GM18498 (cell line): ENCODE measurements around the gene TMEM214.
A peak's percentile ranks its signal among the peaks of the same experiment; 100 is the strongest.
"Not testable (repeated sequence)": the region's sequence is repeated elsewhere in the genome, so short reads cannot be mapped to it uniquely, and the experiment has no call there.

Experiments
- ATAC-seq: cut with Tn5 transposase; IDR thresholded peaks from one replicate; pipeline ENCODE4 v1.9.1; 2021; ENCODE audit warnings: mild to moderate bottlenecking, moderate library complexity; ENCODE audit not compliant: unreplicated experiment

TMEM214 gene

DNA sequence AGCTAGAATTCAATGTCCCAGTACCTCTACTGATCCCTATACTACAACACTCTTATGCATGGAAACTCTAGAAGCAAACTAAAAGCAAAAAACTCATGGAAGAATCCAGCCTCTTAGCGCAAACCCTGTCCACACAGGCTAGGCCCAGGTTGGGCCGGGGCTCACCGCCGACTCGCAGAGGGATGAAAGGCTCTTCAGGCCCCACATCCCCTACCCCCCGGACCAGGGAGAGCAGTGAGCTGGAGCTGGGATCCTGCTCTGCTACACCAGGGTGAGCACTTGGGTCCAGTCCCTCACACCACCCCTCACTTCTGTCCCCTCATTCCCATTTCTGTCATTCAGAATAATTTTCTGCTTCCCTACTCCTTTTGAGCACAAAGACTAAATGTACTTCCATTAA is 36.7 kb downstream of the TMEM214 start:
- no peak for ATAC-seq

DNA sequence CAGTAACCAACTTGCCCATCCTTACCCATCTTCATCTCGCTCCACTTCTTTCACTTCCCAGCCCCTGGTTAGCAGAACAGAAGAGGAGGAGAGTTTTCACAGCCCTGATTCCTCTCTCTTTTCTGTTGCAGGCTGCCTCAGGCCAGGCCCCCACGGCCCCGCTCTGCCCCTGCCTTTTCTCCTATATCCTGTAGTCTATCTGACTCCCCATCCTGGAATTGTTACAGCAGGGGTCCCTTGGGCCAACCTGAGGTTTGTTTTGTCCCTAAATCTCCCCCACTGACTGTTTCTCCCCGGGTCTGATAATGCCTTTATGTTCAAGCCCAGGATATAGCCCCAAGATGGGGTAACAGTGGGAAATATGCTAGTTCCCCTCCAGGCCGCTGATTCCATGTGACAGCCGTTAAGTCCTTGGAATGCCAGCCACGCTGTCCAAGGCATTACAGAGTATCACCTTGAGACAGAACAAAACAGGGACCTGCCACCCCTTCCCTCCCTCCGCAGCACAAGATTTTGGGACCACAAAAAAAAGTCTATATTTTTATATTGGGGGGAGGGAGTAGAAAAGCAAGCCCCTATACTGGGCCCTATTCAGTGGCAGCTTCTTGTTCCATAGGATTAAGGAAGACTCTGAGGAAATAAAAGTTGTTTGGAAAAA is 37.3 kb downstream of the TMEM214 start:
- ATAC-seq: no peak

DNA sequence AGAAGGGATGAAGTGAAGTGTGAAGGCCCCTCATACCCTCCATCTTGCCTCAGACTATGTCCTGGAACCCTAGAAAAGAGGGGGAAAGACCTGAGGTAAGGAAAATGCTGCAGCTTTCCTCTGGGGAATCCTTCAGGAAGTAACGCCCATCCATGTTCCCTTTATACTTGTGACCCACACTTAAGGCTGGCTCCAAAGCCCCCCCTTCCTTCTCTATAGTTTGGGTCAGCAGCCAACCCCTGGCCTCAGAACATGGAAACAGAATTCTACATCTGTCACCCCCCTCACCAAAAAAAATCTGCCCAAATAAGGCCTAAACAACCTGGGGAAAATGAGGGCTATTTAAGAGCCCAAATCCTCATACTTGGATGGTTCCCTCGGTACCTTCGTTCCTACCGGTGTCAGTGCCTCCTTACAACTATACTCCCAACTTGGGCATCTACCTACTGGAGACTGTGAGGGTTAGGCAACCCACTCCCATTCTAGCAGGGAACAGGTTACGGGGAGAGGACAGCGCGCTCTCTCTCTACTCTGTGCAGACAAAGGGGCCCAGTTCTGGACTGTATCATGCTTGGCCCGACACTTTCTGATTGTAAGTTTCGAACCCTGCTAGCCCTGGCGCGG is 38.0 kb downstream of the TMEM214 start:
- ATAC-seq: peak; percentile 8

DNA sequence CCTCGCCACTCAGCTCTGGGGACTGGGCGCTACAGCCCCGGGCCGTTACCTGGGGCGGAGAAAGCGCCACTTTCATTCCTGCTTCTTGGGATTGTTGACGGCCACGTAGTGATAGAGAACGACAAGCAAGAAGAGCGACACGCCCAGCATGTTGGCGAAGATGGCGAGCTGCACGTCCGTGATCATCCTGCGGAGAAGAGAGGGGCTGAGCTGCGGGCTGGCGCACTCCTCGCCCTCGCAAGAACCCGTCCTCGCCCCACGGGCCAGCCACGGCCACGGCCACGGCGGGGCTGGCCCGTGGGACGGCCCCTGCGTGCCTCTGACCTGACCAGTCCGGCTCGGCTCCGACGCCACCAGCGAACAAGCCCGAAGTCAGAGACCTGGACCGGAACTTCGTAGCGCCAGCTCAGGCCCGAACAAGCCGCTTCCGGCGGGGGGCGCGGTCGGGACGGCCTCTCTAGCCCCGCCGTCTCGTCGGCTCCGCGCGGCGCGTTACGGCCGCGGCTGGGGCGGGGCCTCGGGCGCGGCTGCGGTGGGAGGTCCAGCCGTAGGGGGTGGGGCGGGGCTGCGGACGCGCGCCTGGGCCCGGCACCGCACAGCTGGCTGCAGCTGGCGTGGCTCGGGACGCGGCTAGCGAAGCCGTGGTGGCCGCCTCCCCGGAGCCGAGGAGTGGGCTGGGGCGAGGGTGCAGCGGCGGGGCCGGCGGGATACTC is 38.7 kb downstream of the TMEM214 start, which contains the start of gene OST4:
Gene OST4 (minus strand): TSS at position 378 of the 713 bp plus-strand sequence.
- ATAC-seq: peak; percentile 90

DNA sequence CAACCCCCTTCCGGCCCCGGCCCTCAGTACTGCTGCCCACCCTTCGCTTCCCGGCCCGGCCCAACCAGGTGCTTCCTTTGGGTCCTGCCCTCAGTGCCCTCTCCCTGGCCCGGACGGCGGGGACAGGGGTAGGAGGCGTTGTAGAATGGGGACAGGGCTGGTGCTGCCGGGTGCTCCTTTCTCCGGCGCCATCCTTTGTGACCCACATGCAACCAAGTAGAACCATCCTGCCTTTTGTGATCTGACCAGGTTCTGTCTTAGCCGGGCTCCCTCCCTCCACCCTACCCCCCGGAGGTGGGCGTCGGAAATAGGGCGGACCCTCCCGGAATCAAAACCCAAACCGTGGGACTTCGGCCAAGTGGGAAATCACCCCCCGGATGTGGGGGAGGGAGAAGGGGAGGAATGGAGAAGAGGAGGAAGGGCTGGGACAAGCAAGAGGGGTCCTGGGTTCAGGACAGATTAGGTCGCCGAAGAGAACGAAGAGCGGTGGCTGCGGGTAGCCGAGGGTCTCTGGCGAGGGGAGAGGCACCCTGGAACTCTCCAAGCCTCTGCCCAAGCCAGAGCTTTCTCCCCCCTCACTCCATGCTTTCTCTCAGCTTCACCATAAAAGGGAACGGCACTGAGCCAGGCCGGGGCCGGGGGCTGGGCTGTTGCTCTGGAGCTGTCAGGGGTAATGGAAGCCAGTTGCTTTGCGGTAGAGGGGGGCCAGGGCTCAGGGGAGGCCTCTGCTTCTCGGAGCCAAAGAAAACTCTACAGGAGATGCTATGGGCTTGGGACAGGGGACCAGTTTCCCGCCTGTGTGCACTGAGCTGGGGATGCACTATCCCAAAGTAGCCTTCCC is 39.4 kb downstream of the TMEM214 start:
- ATAC-seq: peak; percentile 29

DNA sequence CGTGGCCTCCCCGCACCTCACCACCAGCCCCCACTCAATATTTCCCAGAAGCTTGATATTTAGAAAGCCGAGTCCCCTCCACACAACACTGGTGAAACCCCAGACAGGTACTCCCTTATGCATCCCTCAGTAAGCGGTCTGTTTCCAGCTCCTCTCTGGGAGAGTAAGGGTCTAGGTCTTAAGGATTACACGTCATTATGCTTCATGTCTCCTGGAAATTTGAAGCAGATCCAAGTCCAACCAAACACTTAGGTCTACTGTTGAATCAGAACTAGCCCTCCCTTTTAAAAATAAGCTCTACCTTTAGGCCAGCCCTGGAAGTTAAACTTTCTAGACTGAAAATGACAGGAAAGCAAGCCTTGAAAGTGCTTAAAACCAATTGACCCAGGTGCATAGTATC is 40.2 kb downstream of the TMEM214 start:
- ATAC-seq: no peak

DNA sequence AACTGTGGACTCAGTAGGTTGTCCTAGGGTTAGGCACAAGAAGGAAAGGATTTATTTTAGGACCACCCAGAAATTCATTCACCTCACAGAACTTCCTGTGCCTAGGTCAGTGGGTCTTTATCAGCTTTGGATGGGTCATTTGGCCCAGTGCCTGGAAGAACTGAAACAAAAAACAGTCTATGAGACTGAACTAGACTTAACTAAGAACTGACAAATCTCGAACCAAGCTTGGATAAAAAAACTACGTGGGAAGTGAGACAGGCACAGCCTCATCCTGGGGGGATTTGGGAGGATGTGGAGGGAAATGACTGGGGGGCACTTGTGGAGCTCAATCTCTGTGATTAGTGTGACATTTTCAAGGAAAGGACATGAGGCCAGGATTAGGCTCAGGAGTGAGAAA is 41.0 kb downstream of the TMEM214 start:
- ATAC-seq: no peak

DNA sequence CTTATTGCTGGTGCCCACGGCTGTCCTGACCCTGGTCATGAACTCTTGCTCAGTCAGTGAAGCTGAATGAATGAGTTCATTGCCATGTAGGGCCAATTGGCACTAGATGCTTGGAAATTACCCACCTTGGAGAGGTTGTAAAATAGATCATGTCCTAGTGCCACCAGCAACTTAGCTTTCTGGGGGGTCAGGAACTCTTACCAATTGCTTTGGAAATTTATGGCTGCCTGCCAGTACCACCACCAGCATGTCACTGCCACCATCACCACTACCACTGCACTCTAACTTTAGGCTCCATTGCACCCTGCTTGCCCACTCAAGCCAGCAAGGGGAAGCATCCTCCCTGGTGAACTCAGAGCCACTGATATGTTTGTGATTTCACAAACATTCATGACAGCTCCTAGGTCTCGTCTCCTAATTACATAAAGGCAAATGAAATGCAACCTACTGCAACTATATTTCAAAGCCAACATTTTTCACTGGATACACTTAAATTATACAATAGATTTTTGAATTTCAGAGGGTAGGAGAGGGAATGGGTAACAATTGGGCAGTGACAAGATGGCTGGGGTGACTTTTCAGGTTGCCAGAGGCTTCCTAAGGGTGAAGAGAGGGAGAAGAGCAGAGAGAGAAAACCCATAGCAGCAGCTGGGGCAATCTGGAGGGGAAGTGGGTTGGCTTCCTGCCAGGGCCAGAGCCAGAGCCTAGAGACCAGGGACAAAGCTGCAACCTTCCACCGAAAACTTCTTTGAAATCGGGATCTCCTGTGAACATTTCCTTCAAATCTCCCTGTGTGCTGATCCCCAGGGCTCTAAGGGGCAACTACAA is 42.2 kb downstream of the TMEM214 start:
- no peak for ATAC-seq

DNA sequence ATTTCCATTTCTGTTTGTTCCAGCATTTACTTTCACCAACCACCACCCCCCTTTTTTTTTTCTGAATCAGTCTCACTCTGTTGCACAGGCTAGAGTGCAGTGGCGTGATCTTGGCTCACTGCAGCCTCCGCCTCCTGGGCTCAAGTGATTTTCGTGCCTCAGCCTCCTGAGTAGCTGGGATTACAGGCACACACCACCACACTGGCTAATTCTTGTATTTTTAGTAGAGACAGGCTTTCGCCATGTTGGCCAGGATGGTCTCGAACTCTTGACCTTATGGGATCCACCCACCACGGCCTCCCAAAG is 42.8 kb downstream of the TMEM214 start:
- not testable (repeated sequence) for ATAC-seq

DNA sequence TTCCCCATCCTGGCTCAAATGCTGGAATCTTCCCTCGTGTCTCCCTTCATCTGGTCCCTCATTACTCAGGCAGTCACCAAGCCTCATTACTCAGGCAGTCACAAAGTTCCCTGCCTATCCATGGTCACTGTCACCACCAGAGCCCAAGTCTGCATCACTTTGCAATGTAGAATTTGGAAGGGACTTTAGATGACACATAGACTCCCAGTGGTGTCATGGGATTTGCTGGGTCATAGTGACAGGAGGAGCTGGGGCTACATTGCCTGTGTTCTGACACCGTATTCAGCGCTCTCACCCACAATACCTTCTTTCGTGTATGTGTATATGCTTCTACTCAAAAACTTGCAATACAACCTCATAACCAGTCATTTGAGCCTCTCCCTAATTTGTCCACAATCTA is 43.6 kb downstream of the TMEM214 start:
- no peak for ATAC-seq

DNA sequence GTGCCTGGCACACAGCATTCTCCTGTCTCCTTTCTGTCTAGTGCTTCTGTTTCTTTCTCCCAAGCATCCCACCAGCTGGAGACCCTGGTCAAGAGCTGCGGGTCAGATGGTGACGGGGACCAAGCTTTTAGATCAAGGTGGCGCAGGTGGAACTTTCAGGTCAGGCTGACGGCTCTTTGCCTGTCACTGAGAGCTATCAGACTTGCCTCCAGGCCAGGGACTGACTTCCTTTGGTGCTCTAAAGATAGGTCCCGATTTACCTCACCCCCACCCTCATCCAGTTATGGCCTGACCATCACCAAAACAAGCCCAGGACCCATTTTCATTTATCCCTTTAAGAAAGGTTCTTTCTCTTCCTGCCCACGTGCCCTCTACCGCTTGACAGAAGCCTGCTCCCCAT is 44.5 kb downstream of the TMEM214 start:
- no peak for ATAC-seq

DNA sequence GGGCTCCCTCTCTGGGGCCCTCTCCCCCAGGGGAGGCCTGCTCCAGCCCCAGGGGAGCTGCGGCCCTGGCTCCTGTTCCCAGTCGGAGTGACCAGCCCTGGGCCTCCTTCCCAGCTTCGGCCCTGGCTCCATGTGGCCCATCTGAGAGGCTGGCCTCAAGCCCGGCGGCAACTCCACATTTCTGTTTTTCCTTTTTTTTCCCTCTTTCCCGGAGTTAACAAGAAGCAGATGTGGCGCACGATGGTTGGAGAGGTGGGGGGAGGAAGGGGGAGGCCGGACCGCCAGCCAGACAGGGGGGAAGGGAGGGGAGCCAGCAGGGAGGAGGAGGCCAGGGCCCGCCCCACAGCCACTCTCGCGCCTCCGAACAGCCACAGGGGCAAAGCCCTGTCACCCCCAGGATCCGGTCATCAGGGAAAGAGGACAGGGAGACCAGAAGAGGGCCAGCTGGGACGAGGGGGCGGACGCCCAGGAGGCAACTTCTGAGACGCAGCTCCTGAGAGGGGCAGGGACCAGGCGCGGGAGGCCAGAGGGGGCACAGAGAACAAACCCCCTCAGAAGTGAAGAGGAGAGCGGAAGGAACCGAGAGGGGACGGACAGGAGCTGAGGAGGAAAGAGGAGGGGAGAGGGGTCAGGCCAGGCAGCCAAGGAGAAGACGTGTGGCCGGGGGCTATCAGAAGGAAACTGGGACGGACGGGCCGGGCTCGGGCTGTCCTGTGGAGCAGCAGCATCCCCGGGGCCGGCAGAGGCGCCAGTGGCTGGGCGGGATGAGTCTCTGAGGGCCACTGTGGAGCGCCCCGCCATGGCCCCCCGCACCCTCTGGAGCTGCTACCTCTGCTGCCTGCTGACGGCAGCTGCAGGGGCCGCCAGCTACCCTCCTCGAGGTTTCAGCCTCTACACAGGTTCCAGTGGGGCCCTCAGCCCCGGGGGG is 45.8 kb downstream of the TMEM214 start, which contains the start of gene EMILIN1:
Gene EMILIN1 (plus strand): TSS at position 349 of the 928 bp plus-strand sequence. CDS start 451 bp downstream, at position 800.
- no peak for ATAC-seq

DNA sequence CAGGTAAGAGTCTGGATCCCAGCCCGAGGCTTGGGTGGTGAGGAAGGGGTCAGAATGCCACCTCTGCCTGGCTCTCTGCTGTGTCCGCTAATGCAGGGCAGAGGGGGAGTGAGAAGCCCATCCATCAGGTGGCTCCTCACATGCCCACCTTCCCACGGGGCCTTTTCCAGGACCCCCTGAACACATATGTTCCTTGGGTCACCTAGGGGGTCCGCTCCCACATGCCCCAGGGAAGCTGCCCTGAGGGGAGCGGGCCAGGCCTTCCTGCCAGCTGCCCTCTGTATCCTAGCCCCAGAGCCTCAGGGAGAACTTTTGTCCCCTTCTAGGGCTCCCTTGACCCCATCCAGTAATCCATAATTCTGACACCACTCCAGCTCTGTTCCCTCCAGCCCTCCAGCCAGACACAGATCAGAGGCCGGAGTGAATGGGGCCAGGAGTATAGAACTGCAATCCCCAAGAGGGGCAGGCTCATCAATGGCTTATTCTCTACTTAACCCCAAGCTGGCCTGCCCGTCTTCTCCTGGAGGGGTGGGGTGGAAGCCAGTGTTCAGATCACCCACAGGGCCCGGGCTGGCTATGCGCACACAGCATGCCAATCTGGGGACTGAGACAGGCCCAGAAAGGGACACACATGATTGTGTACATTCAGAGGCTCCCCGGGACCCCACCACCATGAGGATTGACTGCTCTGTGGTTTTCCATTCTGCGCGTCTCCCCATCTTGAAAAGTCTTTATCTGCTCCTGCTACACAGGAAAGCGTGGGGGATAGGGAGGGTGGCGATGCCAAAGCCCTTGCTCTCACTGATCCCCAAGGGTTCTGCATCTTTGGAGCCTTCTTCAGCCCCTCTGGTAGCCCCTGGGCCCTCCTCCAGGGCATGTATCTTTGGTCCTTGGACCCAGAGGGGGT is 46.7 kb downstream of the TMEM214 start:
- ATAC-seq: no peak

DNA sequence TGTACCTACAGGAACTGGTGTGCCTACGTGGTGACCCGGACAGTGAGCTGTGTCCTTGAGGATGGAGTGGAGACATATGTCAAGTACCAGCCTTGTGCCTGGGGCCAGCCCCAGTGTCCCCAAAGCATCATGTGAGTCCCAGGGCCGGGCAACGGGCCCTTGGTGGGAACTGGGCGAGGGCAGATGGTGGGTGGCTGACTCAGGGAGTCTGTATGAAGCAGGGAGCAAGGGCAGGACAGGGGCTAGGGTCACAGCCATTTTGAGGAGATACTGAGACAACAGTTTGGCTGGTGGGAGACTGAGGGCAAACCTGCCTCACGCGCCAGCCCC is 47.3 kb downstream of the TMEM214 start:
- ATAC-seq: no peak

DNA sequence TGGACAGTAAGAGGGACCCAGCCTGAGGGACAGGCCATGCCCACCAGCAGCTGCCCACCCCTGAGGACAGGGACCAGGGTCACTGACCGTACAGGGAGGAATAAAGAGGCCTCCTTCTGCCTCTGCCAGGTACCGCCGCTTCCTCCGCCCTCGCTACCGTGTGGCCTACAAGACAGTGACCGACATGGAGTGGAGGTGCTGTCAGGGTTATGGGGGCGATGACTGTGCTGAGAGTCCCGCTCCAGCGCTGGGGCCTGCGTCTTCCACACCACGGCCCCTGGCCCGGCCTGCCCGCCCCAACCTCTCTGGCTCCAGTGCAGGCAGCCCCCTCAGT is 47.8 kb downstream of the TMEM214 start:
- no peak for ATAC-seq

DNA sequence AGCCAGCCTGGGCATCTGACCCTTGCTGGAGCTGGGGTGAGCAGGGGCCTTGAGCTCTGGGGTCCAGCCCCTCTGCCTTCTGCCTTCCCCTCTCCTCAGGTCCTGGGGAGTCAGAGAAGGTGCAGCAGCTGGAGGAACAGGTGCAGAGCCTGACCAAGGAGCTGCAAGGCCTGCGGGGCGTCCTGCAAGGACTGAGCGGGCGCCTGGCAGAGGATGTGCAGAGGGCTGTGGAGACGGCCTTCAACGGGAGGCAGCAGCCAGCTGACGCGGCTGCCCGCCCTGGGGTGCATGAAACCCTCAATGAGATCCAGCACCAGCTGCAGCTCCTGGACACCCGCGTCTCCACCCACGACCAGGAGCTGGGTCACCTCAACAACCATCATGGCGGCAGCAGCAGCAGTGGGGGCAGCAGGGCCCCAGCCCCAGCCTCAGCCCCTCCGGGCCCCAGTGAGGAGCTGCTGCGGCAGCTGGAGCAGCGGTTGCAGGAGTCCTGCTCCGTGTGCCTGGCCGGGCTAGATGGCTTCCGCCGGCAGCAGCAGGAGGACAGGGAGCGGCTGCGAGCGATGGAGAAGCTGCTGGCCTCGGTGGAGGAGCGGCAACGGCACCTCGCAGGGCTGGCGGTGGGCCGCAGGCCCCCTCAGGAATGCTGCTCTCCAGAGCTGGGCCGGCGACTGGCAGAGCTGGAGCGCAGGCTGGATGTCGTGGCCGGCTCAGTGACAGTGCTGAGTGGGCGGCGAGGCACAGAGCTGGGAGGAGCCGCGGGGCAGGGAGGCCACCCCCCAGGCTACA is 49.4 kb downstream of the TMEM214 start:
- no peak for ATAC-seq

DNA sequence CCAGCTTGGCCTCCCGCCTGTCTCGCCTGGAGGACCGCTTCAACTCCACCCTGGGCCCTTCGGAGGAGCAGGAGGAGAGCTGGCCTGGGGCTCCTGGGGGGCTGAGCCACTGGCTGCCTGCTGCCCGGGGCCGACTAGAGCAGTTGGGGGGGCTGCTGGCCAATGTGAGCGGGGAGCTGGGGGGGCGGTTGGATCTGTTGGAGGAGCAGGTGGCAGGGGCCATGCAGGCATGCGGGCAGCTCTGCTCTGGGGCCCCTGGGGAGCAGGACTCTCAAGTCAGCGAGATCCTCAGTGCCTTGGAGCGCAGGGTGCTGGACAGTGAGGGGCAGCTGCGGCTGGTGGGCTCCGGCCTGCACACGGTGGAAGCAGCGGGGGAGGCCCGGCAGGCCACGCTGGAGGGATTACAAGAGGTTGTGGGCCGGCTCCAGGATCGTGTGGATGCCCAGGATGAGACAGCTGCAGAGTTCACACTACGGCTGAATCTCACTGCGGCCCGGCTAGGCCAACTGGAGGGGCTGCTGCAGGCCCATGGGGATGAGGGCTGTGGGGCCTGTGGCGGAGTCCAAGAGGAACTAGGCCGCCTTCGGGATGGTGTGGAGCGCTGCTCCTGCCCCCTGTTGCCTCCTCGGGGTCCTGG is 50.1 kb downstream of the TMEM214 start:
- no peak for ATAC-seq
